ENCODE data around the gene TGM4. TPM values are rescaled to one million over a fixed set of nuclear protein-coding genes. Genes with fewer than 3 reads are reported as not detected.

Gene TGM4
- not detected for total RNA-seq

GRCh38 chr3:44874308-44874707 lies at the start of gene TGM4:
Gene TGM4, plus strand, starts transcription at chr3:44874608. Its CDS starts 71 bp downstream, at chr3:44874679.
- ChIA-PET CTCF (interaction anchor here (0.6 to 0.7 kb wide), 2 partner anchors 140 to 213 kb away, joined by 3 to 4 read pairs; no protein-coding TSS in a partner anchor), POLR2A (no interaction called here)
- Mint-ChIP-seq H3K9me3 (ENCODE audit: low read depth) (no peaks in the 10 kb centered on the region), H3K36me3 (ENCODE audit: low read depth) (no peaks in the 10 kb centered on the region), H3K4me1 (no peaks in the 10 kb centered on the region), H3K27me3 (peaks cover 2% of the 10 kb centered on the region), H3K4me3 (no peak within 1 kb of the TSS), H3K27ac (no peak within 1 kb of the TSS)
- intact Hi-C loops (cut with DNase I, micrococcal nuclease), result no loop called here
- DNase-seq (no peak), ATAC-seq (no peak)

DNA sequence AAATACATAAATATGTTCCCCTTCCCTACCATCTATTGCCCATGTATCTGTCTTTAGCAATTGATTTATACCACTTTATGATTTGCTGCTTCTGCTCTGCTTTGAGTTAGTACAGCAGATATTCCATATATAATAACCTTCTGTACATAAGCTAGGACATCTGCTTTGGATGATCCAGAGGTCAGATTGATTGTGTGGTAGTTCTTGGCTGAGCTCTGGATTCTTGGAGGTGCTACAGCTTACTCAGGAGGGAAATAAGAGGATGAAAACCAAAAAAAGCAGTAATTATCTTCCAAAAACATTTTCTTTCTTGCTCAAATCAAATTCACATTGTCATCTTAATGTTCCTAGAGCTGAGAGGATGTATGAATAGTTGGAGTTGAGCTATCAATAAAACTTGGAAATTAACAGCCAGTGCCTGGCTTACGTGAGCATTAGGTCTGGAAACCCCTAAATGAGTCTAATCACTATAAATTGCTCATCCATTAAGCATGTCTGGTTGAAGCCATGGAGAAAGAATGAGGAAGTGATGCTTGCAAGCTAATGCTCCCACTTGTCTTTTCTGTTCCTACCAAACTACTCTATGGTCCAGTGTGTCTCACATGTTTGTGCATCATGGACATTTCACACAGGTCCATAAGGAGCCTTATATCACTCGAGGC lies 49.0 kb upstream of the TGM4 start:
- intact Hi-C loops (cut with DNase I, micrococcal nuclease), result no loop called here
- ATAC-seq (no peak), DNase-seq (no peak)
- Mint-ChIP-seq H3K9me3 (ENCODE audit: low read depth) (no peaks in the 10 kb centered on the region), H3K27me3 (no peaks in the 10 kb centered on the region), H3K27ac (no peak overlapping the region), H3K4me3 (no peak overlapping the region), H3K36me3 (ENCODE audit: low read depth) (peaks cover 52% of the 10 kb centered on the region), H3K4me1 (no peaks in the 10 kb centered on the region)
- ChIA-PET POLR2A (no interaction called here), CTCF (interaction anchor here (0.7 to 1.2 kb wide), 2 partner anchors 9 to 11 kb away, joined by 3 to 5 read pairs; no protein-coding TSS in a partner anchor)

GRCh38 chr3:44827196-44827595 lies 47.2 kb upstream of the TGM4 start:
- Mint-ChIP-seq H3K4me1 (no peaks in the 10 kb centered on the region), H3K9me3 (ENCODE audit: low read depth) (no peaks in the 10 kb centered on the region), H3K27ac (no peak overlapping the region), H3K4me3 (no peak overlapping the region), H3K36me3 (ENCODE audit: low read depth) (peaks cover 53% of the 10 kb centered on the region), H3K27me3 (no peaks in the 10 kb centered on the region)
- CTCF ChIA-PET, result no interaction called here
- ATAC-seq (no peak), DNase-seq (no peak)
- intact Hi-C loops (cut with DNase I, micrococcal nuclease), result no loop called here
- POLR2A ChIA-PET, result no interaction called here

DNA sequence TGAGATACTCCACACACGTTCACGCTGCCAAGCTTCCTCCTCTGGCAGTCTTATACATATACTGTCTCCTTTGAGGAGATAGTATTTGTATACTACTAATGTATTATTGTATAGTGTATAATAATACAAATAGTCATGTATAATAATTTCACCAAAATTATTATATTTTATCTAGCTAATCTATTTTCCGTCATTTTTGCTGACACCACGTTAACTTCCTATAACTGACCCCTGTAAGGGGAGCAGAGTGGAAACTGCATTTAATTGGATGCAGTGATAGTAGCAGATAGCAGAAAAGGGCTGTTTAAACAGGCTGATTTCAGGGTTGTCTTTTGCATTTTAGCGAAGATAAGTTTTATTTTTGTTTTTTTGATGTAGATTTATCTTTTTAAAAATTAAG lies 43.2 kb upstream of the TGM4 start:
- CTCF ChIA-PET, result interaction anchor here (0.9 kb wide), 1 partner anchor 94 kb away, joined by 3 read pairs; no protein-coding TSS in a partner anchor
- H3K36me3 Mint-ChIP-seq (ENCODE audit: low read depth), result peaks cover 47% of the 10 kb centered on the region
- POLR2A ChIA-PET, result no interaction called here
- H3K27ac Mint-ChIP-seq, result no peak overlapping the region
- no peak for DNase-seq
- H3K4me3 Mint-ChIP-seq, result no peak overlapping the region
- H3K9me3 Mint-ChIP-seq (ENCODE audit: low read depth), result peaks cover 4% of the 10 kb centered on the region
- ATAC-seq, result no peak
- no peaks in the 10 kb centered on the region for H3K27me3 Mint-ChIP-seq
- H3K4me1 Mint-ChIP-seq, result no peaks in the 10 kb centered on the region
- intact Hi-C loops (cut with DNase I, micrococcal nuclease), result no loop called here

GRCh38 chr3:44832032-44832431 lies 42.4 kb upstream of the TGM4 start:
- ATAC-seq (no peak), DNase-seq (no peak)
- intact Hi-C loops (cut with DNase I, micrococcal nuclease), result no loop called here
- Mint-ChIP-seq H3K36me3 (ENCODE audit: low read depth) (peaks cover 48% of the 10 kb centered on the region), H3K27me3 (no peaks in the 10 kb centered on the region), H3K27ac (no peak overlapping the region), H3K4me1 (no peaks in the 10 kb centered on the region), H3K4me3 (no peak overlapping the region), H3K9me3 (ENCODE audit: low read depth) (peaks cover 10% of the 10 kb centered on the region)
- POLR2A ChIA-PET, result interaction anchor here (0.7 kb wide), 1 partner anchor 30 kb away, joined by 3 read pairs; the partner anchor contains the start of gene TMEM42
- CTCF ChIA-PET, result interaction anchor here (0.8 to 0.9 kb wide), 2 partner anchors 9 to 93 kb away, joined by 3 to 5 read pairs; no protein-coding TSS in a partner anchor

GRCh38 chr3:44832965-44833364 lies 41.4 kb upstream of the TGM4 start:
- POLR2A ChIA-PET, result no interaction called here
- H3K36me3 Mint-ChIP-seq (ENCODE audit: low read depth), result peaks cover 46% of the 10 kb centered on the region
- CTCF ChIA-PET, result no interaction called here
- DNase-seq, result no peak
- H3K4me3 Mint-ChIP-seq, result no peak overlapping the region
- no peaks in the 10 kb centered on the region for H3K27me3 Mint-ChIP-seq
- intact Hi-C loops (cut with DNase I, micrococcal nuclease), result no loop called here
- no peak for ATAC-seq
- H3K27ac Mint-ChIP-seq, result no peak overlapping the region
- H3K9me3 Mint-ChIP-seq (ENCODE audit: low read depth), result peaks cover 11% of the 10 kb centered on the region
- H3K4me1 Mint-ChIP-seq, result no peaks in the 10 kb centered on the region

GRCh38 chr3:44833394-44833793 lies 41.0 kb upstream of the TGM4 start:
- ATAC-seq (no peak), DNase-seq (no peak)
- Mint-ChIP-seq H3K27me3 (no peaks in the 10 kb centered on the region), H3K36me3 (ENCODE audit: low read depth) (peaks cover 51% of the 10 kb centered on the region), H3K27ac (no peak overlapping the region), H3K4me3 (no peak overlapping the region), H3K4me1 (no peaks in the 10 kb centered on the region), H3K9me3 (ENCODE audit: low read depth) (peaks cover 11% of the 10 kb centered on the region)
- CTCF ChIA-PET, result no interaction called here
- intact Hi-C loops (cut with DNase I, micrococcal nuclease), result no loop called here
- POLR2A ChIA-PET, result no interaction called here

DNA sequence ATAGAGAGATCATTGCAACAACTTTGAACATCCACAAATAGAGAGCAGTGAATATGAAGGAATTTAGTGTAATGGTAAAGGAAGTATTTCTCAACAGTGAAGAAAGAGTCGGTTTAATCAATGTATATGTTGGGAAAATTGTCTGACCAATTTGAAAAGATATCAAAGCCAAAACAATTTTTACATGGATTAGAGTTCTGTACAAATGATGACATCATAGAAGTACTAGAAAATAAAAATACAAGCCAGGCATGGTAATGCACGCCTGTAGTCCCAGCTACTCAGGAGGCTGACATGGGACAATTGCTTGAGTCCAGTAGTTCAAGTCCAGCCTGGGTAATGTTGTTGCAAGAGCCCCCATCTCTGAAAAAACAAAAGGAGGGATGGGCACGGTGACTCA lies 38.7 kb upstream of the TGM4 start:
- CTCF ChIA-PET, result interaction anchor here (0.6 kb wide), 1 partner anchor 10 kb away, joined by 5 read pairs; no protein-coding TSS in a partner anchor
- no peaks in the 10 kb centered on the region for H3K4me1 Mint-ChIP-seq
- no peak overlapping the region for H3K27ac Mint-ChIP-seq
- H3K4me3 Mint-ChIP-seq, result no peak overlapping the region
- no peak for ATAC-seq
- intact Hi-C loops (cut with DNase I, micrococcal nuclease), result no loop called here
- peaks cover 56% of the 10 kb centered on the region for H3K36me3 Mint-ChIP-seq (ENCODE audit: low read depth)
- POLR2A ChIA-PET, result interaction anchor here (0.6 kb wide), 1 partner anchor 22 kb away, joined by 3 read pairs; no protein-coding TSS in a partner anchor
- no peaks in the 10 kb centered on the region for H3K27me3 Mint-ChIP-seq
- no peak for DNase-seq
- peaks cover 14% of the 10 kb centered on the region for H3K9me3 Mint-ChIP-seq (ENCODE audit: low read depth)

DNA sequence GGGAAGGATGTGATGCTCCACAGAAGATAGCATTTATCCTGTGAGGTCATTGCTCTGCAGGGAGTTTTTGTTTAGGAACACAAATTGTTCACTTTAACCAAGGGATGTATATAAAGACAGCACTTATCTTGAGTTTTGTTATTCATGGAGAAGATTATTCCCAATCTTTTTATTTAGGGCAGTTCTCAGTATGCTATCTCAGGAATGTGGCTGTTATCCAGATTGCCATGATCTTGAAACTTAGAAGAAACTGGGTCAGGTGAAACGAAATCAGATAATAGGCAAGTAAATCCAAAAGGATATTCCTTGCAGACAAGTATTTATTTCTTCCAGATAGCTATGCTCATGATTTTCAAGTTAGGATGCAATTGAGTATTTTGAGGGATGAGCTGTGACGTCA lies 32.0 kb upstream of the TGM4 start:
- H3K36me3 Mint-ChIP-seq (ENCODE audit: low read depth), result peaks cover 69% of the 10 kb centered on the region
- POLR2A ChIA-PET, result no interaction called here

DNA sequence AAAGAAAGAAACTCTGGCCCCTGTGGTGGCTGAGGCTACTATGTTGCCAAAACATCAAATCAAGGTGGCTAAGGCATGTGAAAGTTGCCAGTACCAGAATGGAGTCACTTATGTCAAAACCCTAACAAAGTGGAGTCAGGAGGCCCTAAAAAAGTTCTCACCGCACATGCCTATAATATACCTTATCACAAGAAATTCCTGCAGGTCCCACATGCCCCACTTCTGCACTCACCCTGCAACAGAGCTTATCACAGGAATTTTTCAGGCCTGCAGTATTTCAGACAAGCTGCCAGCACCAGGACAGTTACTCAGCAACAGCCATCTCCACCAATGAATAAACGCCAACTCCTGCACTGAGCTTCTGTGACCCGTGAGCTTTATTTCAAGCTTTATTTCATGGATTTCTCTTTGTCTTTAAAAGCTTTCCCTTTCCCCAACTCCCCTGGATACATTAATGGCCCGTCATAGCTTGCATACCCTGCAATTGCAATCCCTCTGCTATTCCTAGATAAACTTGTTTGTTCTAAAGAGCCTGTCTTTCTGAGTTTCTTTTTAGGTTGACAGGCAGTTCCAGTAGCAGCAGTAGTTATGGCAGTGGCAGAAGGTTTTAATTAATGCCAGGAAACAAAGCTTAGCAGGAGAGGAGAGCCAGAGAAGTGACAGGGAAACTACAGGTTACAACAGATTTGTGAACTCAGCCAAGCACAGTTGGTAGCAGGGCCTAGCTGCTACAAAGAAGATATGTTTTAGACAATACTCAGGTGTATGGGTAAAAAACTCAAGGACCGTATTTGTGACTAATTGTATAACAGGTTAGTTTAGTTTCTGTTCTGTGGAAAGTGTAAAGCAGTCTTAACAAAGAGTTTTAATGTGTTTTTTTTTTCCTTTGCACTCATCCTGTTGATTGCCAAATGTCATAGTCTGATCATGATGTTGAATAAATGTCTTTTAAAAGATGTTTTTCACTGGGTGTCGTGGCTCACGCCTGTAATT lies 28.6 kb upstream of the TGM4 start:
- H3K27me3 Mint-ChIP-seq, result no peaks in the 10 kb centered on the region
- ChIA-PET CTCF (interaction anchor here (1.7 kb wide), 1 partner anchor 69 kb away, joined by 5 read pairs; no protein-coding TSS in a partner anchor), POLR2A (no interaction called here)
- no peak overlapping the region for H3K4me3 Mint-ChIP-seq
- H3K27ac Mint-ChIP-seq, result no peak overlapping the region
- peaks cover 45% of the 10 kb centered on the region for H3K36me3 Mint-ChIP-seq (ENCODE audit: low read depth)
- intact Hi-C loops (cut with DNase I, micrococcal nuclease), result no loop called here
- DNase-seq (no peak), ATAC-seq (no peak)
- H3K4me1 Mint-ChIP-seq, result no peaks in the 10 kb centered on the region
- H3K9me3 Mint-ChIP-seq (ENCODE audit: low read depth), result no peaks in the 10 kb centered on the region

More for the DNA sequence above, 32.0 kb upstream of the TGM4 start:
- CTCF ChIA-PET, result no interaction called here
- ATAC-seq, result no peak
- no peaks in the 10 kb centered on the region for H3K27me3 Mint-ChIP-seq
- no peaks in the 10 kb centered on the region for H3K4me1 Mint-ChIP-seq
- no peak overlapping the region for H3K27ac Mint-ChIP-seq
- intact Hi-C loops (cut with DNase I, micrococcal nuclease), result no loop called here
- DNase-seq, result no peak
- H3K9me3 Mint-ChIP-seq (ENCODE audit: low read depth), result peaks cover 3% of the 10 kb centered on the region
- no peak overlapping the region for H3K4me3 Mint-ChIP-seq

- no peak overlapping the region for H3K4me3 Mint-ChIP-seq
- no peak overlapping the region for H3K27ac Mint-ChIP-seq
- H3K9me3 Mint-ChIP-seq (ENCODE audit: low read depth), result no peaks in the 10 kb centered on the region
- no peaks in the 10 kb centered on the region for H3K27me3 Mint-ChIP-seq
- POLR2A ChIA-PET, result no interaction called here
- intact Hi-C loops (cut with DNase I, micrococcal nuclease), result no loop called here
- H3K4me1 Mint-ChIP-seq, result no peaks in the 10 kb centered on the region
- peaks cover 39% of the 10 kb centered on the region for H3K36me3 Mint-ChIP-seq (ENCODE audit: low read depth)
- CTCF ChIA-PET, result no interaction called here
- DNase-seq (no peak), ATAC-seq (no peak)
These were observed 25.8 kb upstream of the TGM4 start for GRCh38 chr3:44848634-44849033.
